Activated CD4-positive, CD25-positive, alpha-beta regulatory T cell treated with anti-CD3 and anti-CD28 coated beads, Interleukin-2, amount 50 U/mL, for 24 hours (primary cell): ENCODE data around the gene B3GNT3.
A peak's percentile ranks its signal among the peaks of the same experiment; 100 is the strongest.
"Not testable (repeated sequence)": the region's sequence is repeated elsewhere in the genome, so short reads cannot be mapped to it uniquely, and the experiment has no call there.

Experiments
- ATAC-seq, 2 donors: fragments of 150-1000 bp; cut with Tn5 transposase; one replicate each; pipeline ENCODE4 v1.10.0; 2021; ENCODE audit warnings: mild to moderate bottlenecking in 1 of 2, moderate library complexity in 1 of 2

Gene B3GNT3

GRCh38 chr19:17798599-17798998 is 3.7 kb downstream of the B3GNT3 start:
- ATAC-seq, result not testable (repeated sequence)

- ATAC-seq, result no peak
Observed at GRCh38 chr19:17802137-17802858, 7.4 kb downstream of the B3GNT3 start.

GRCh38 chr19:17803264-17803896 is 8.4 kb downstream of the B3GNT3 start:
- no peak for ATAC-seq

- no peak for ATAC-seq
Observed at GRCh38 chr19:17805427-17805826, 10.5 kb downstream of the B3GNT3 start.

- ATAC-seq, result no peak
Observed at GRCh38 chr19:17806945-17807344, 12.0 kb downstream of the B3GNT3 start.

- peak; percentile 38 to 56 for ATAC-seq
Observed at GRCh38 chr19:17807731-17808316, 12.9 kb downstream of the B3GNT3 start.

- ATAC-seq, result no peak
Observed at GRCh38 chr19:17811103-17811502, 16.2 kb downstream of the B3GNT3 start.

GRCh38 chr19:17811681-17812080 is 16.7 kb downstream of the B3GNT3 start:
- no peak for ATAC-seq

GRCh38 chr19:17812099-17812498 is 17.2 kb downstream of the B3GNT3 start:
- no peak for ATAC-seq

- no peak for ATAC-seq
Observed at GRCh38 chr19:17817668-17818363, 22.9 kb downstream of the B3GNT3 start.

GRCh38 chr19:17821190-17821589 is 26.3 kb downstream of the B3GNT3 start, which contains the start of gene INSL3:
INSL3 (minus strand) TSS chr19:17821519; CDS start chr19:17821506, 13 bp downstream.
- ATAC-seq, result no peak

- ATAC-seq, result peak in 1 of 2 donors; percentile 18
Observed at GRCh38 chr19:17824339-17824738, 29.4 kb downstream of the B3GNT3 start.

GRCh38 chr19:17826508-17827056 is 31.6 kb downstream of the B3GNT3 start:
- ATAC-seq, result no peak

- ATAC-seq, result no peak
Observed at GRCh38 chr19:17829855-17830566, 35.1 kb downstream of the B3GNT3 start.

GRCh38 chr19:17830567-17831418 is 35.9 kb downstream of the B3GNT3 start:
- ATAC-seq, result peak; percentile 45 to 46

GRCh38 chr19:17831419-17831888 is 36.5 kb downstream of the B3GNT3 start:
- no peak for ATAC-seq

GRCh38 chr19:17832443-17833208 is 37.7 kb downstream of the B3GNT3 start:
- ATAC-seq, result no peak

GRCh38 chr19:17834350-17835181 is 39.6 kb downstream of the B3GNT3 start:
- no peak for ATAC-seq
